ENCODE data around the gene EHMT2. TPM values are rescaled to one million over a fixed set of nuclear protein-coding genes. Genes with fewer than 3 reads are reported as not detected.
A peak's percentile ranks its signal among the peaks of the same experiment; 100 is the strongest.
"Not testable (repeated sequence)": the region's sequence is repeated elsewhere in the genome, so short reads cannot be mapped to it uniquely, and the experiment has no call there.

Gene EHMT2
- total RNA-seq, 2 experiments from 2014 or later: 55.4 to 56.8 TPM

- TF ChIP-seq CTCF (IDR thresholded peaks at IDR 0.05): no peak
- CTCF ChIA-PET: interaction anchor here (1.3 kb wide), 1 partner anchor 187 kb away, joined by 3 read pairs; no protein-coding TSS in a partner anchor
- Mint-ChIP-seq H3K9me3 (no peaks in the 10 kb centered on the region), H3K36me3 (ENCODE audit: low read depth) (no peaks in the 10 kb centered on the region), H3K4me3 (no peak overlapping the region), H3K4me1 (ENCODE audit: low read depth) (no peaks in the 10 kb centered on the region), H3K27me3 (no peaks in the 10 kb centered on the region), H3K27ac (no peak overlapping the region)
- intact Hi-C loops (cut with micrococcal nuclease): no loop called here
- POLR2A ChIA-PET: no interaction called here
- DNase-seq: no peak
- ATAC-seq: no peak
Observed at GRCh38 chr6:31871046-31871659, 26.3 kb downstream of the EHMT2 start.

DNA sequence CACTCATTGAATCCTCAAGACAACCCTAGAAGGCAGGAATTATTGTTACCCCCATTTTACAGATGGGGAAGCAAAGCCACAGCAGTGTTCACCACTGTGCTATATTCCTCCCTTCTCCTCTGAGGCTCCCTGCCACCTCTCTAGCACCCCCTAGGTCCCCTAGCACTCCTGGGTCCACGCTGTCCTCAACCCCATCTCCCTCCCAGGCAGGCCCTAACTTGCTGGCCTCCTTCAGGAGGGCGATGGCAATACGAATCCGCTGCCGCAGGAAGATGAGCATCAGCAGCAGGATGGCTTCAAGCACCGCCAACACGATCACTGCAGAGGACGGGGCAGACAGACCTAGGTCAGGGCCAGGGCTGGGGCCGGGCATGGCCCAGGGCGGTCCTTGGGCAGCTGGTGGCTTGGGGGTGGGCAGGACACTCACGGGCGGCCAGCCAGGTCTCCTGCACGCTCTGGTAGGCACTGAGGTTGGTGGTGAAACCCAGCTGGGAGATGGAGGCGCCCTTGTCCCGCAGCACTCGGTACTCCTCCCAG lies 27.0 kb downstream of the EHMT2 start:
- intact Hi-C loops (cut with micrococcal nuclease): no loop called here
- no peak overlapping the region for H3K4me3 Mint-ChIP-seq
- CTCF ChIA-PET: interaction anchor here (1.3 kb wide), 1 partner anchor 186 kb away, joined by 3 read pairs; no protein-coding TSS in a partner anchor
- ATAC-seq (no peak), DNase-seq (no peak)
- POLR2A ChIA-PET: no interaction called here
- H3K27me3 Mint-ChIP-seq: no peaks in the 10 kb centered on the region
- H3K27ac Mint-ChIP-seq: no peak overlapping the region
- H3K4me1 Mint-ChIP-seq (ENCODE audit: low read depth): no peaks in the 10 kb centered on the region
- no peak for TF ChIP-seq CTCF (IDR thresholded peaks at IDR 0.05)
- H3K9me3 Mint-ChIP-seq: no peaks in the 10 kb centered on the region
- H3K36me3 Mint-ChIP-seq (ENCODE audit: low read depth): no peaks in the 10 kb centered on the region

- ATAC-seq: no peak
- no peaks in the 10 kb centered on the region for H3K27me3 Mint-ChIP-seq
- POLR2A ChIA-PET: no interaction called here
- H3K36me3 Mint-ChIP-seq (ENCODE audit: low read depth): no peaks in the 10 kb centered on the region
- H3K27ac Mint-ChIP-seq: no peak overlapping the region
- CTCF ChIA-PET: no interaction called here
- no peaks in the 10 kb centered on the region for H3K9me3 Mint-ChIP-seq
- no peak overlapping the region for H3K4me3 Mint-ChIP-seq
- no peak for DNase-seq
- H3K4me1 Mint-ChIP-seq (ENCODE audit: low read depth): peaks cover 9% of the 10 kb centered on the region
- intact Hi-C loops (cut with micrococcal nuclease): no loop called here
- TF ChIP-seq CTCF (IDR thresholded peaks at IDR 0.05): no peak
Observed at GRCh38 chr6:31869343-31869742, 28.2 kb downstream of the EHMT2 start.

DNA sequence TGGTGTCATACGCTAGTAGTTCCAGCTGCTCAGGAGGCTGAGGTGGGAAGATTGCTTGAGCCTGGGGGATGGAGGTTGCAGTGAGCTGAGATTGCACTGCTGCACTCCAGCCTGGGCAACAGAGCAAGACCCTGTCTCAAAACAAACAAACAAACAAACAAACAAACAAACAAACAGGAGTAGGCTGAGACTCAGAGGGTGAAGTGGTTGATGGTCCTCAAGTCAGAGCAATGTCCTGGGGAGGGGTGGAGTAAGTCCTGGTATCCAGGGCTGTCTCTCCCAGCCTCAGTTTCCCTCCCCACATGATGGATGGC lies 28.9 kb downstream of the EHMT2 start:
- POLR2A ChIA-PET: interaction anchor here (0.6 kb wide), 1 partner anchor 12 kb away, joined by 3 read pairs; no protein-coding TSS in a partner anchor
- CTCF ChIA-PET: interaction anchor here (0.8 kb wide), 1 partner anchor 20 kb away, joined by 3 read pairs; no protein-coding TSS in a partner anchor
- H3K4me1 Mint-ChIP-seq (ENCODE audit: low read depth): peaks cover 12% of the 10 kb centered on the region
- H3K27ac Mint-ChIP-seq; intact Hi-C loops (cut with micrococcal nuclease); DNase-seq; H3K4me3 Mint-ChIP-seq; H3K9me3 Mint-ChIP-seq; ATAC-seq; H3K36me3 Mint-ChIP-seq (ENCODE audit: low read depth); H3K27me3 Mint-ChIP-seq: not testable (repeated sequence)

- intact Hi-C loops (cut with micrococcal nuclease): no loop called here
- ATAC-seq (no peak), DNase-seq (peak; percentile 21)
- no peaks in the 10 kb centered on the region for H3K27me3 Mint-ChIP-seq
- H3K4me3 Mint-ChIP-seq: no peak overlapping the region
- peaks cover 20% of the 10 kb centered on the region for H3K4me1 Mint-ChIP-seq (ENCODE audit: low read depth)
- no peaks in the 10 kb centered on the region for H3K36me3 Mint-ChIP-seq (ENCODE audit: low read depth)
- POLR2A ChIA-PET: interaction anchor here (0.9 to 4.4 kb wide), 3 partner anchors 29 to 214 kb away, joined by 3 to 42 read pairs (median 4); no protein-coding TSS in a partner anchor
- CTCF ChIA-PET: no interaction called here
- H3K9me3 Mint-ChIP-seq: no peaks in the 10 kb centered on the region
- TF ChIP-seq CTCF (IDR thresholded peaks at IDR 0.05): no peak
- no peak overlapping the region for H3K27ac Mint-ChIP-seq
Observed at GRCh38 chr6:31865205-31866118, 32.0 kb downstream of the EHMT2 start.
